ENCODE results near the gene FOLR2.
A peak's percentile ranks its signal among the peaks of the same experiment; 100 is the strongest.

- TF ChIP-seq CTCF (IDR thresholded peaks at IDR 0.05) (peak in 3 of 4 experiments; percentile 29 to 37 (median 33)), EP300 (IDR thresholded peaks at IDR 0.05) (no peak), POLR2AphosphoS5 (IDR thresholded peaks at IDR 0.05) (no peak)
Measured at GRCh38 chr11:72228229-72228843, 11.7 kb downstream of the FOLR2 start.

Data from gastroesophageal sphincter (tissue), 3 donors.